Body of pancreas (tissue), 4 donors: ENCODE data around the gene MESP1.

Experiments
- POLR2A ChIP-seq, 3 donors: fragments of 450-650 bp; IDR thresholded peaks; one replicate each; pipeline ENCODE4 v1.6.1; 2016; ENCODE audit warnings: antibody characterized with exemption in 3 of 3, mild to moderate bottlenecking in 2 of 3
- TF ChIP-seq, protein P1 (sequence below), 7 experiments: fragments of 450-650 bp in 4 of 7; fragments of 200-600 bp in 3 of 7; sonication (generic) in 3 of 7; IDR thresholded peaks; one replicate each; pipeline ENCODE4 v1.5.1; 2016 to 2019; ENCODE audit warnings: antibody characterized with exemption in 7 of 7

- TF ChIP-seq, protein P1, sequence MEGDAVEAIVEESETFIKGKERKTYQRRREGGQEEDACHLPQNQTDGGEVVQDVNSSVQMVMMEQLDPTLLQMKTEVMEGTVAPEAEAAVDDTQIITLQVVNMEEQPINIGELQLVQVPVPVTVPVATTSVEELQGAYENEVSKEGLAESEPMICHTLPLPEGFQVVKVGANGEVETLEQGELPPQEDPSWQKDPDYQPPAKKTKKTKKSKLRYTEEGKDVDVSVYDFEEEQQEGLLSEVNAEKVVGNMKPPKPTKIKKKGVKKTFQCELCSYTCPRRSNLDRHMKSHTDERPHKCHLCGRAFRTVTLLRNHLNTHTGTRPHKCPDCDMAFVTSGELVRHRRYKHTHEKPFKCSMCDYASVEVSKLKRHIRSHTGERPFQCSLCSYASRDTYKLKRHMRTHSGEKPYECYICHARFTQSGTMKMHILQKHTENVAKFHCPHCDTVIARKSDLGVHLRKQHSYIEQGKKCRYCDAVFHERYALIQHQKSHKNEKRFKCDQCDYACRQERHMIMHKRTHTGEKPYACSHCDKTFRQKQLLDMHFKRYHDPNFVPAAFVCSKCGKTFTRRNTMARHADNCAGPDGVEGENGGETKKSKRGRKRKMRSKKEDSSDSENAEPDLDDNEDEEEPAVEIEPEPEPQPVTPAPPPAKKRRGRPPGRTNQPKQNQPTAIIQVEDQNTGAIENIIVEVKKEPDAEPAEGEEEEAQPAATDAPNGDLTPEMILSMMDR (IDR thresholded peaks at IDR 0.05), result no peak
- TF ChIP-seq POLR2A (IDR thresholded peaks at IDR 0.05), result no peak
These were observed 46.6 kb downstream of the MESP1 start for GRCh38 chr15:89704411-89704810.
